Raji (cell line): ENCODE data around the gene HIVEP3.

Experiments
- POLR2A ChIP-seq: IDR thresholded peaks from 2 replicates; pipeline ENCODE4 v1.6.1; 2011; ENCODE audit warnings: low read depth, low read length, control low read depth; ENCODE audit not compliant: insufficient read depth

Gene HIVEP3

DNA sequence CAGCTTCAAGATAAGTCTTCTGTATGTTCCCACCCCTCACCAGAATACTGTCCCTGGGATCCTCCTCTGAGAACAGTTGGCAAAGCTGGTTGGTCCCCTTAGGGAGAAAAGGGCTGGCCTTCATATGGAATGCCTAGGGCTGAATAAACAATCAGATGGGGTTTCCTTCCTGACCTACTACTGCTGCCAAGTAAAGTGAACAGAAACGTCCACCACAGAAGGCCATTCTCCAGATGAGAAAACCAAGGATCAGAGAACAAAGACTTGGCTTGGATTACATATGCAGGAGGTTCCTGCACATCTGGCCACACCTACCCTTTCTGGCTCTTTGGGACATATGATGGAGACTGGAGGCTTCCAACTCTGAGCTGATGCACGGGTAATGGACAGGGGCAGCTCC, 194.5 kb downstream of the HIVEP3 start:
- no peak for TF ChIP-seq POLR2A

DNA sequence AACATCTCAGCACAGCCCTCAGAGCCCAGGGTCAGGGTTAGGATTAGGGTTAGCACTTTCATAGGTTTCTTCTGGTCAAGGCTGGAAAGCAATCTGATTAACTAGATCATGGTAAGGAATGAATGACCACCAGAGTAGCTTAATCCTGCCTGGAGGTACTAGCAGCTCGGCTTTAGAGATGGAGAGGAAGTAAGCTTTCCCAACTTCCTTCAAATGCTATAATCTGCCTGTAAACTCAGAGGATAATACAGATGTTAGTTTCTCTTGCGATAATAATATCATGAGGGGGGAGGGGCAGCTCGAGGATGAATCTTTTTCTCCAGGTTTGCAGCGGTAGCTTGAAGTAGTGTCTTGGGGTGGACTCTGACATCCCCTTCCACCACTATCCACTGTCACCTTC, 194.9 kb downstream of the HIVEP3 start:
- no peak for TF ChIP-seq POLR2A

DNA sequence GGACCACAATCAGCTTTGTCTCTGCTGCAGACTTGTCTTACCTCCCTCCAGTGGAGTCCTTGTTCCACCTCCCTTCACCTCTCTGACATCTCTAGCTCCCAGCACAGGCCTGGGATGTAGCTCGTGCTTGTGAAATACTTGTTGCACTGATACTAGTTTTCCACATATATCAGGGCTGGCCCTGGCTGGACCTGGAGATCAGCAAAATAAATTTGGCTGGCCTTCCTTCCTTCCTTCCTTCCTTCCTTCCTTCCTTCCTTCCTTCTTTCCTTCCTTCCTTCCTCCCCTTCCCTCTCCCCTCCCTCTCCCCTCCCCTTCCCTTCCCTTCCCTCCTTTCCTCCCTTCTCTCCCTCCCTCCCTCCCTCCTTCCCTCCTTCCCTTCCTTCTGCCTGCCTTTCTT, 196.5 kb downstream of the HIVEP3 start:
- TF ChIP-seq POLR2A, result no peak

DNA sequence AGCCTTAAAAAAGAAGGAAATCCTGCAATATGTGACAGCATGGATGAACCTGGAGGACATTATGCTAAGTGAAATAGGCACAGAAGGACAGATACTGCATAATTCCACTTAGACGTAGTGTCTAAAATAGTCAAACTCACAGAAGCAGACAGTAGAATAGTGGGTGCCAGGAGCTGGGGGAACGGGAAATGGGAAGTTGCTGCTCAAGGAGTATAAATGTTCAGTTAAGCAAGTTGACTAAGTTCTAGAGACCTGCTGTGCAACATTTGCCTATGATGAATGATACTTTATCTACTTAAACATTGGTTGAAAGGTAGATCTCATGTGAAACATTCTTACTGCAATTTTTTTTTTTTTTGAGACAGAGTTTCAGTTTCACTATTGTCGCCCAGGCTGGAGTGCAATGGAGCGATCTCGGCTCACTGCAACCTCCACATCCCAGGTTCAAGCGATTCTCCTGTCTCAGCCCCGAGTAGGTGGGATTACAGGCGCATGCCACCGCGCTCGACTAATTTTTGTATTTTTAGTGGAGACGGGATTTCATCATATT, 197.8 kb downstream of the HIVEP3 start:
- no peak for TF ChIP-seq POLR2A

DNA sequence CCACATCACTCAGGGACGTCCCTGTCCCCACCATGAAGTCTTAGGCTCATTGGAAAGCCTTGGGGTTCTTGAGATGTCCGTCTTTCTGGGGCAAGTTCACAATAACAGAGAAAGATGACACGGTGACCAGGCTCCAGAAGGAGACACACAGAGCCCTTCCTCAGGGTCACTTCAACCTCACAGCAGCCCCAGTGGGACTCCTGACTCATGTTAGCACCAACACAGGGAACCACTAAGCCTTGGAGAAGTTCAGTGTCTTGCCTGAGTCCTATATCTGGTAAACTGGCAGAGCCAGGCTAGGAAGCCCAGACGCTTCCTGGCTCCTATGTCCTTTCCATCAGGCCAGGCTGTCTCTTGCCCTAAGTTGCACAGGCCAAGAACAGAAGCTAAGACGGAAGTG, 199.1 kb downstream of the HIVEP3 start:
- no peak for TF ChIP-seq POLR2A

DNA sequence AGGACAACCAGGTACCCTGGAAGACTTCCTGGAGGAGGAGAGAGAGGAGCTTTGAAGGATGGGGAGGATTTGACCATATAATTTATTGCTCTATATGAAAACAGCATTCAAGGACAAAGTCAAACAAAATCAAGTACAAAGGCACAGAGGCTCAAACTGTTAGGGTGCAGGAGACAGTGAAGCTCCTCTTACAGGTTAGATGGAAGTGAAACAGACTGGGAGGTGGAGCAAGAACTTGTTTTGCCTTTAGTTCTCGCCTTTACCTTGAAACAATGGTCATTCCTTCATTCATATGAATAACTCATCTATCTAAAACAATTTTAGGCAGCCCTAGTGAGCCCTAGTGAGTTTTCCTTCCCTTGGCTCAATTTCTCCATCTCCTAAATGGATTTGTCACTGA, 199.6 kb downstream of the HIVEP3 start:
- TF ChIP-seq POLR2A, result no peak

DNA sequence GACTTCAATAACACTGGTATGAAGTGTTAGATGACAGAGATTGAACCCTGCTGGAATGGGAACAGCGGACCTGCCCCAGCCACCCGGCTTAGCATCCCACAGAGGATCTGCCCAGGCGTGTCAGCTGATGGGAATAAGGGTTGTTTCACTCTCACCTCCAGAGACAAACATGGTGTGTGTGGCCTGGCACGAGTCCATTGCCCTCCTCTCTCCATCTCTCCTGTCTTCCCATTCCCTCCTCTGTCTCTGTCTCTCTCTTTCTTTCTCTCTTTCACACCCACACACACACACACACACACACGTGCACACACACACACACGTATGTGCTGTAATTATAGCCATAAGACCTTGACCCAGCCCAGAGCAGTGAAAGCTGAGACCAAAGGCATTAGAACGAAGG, 200.2 kb downstream of the HIVEP3 start:
- no peak for TF ChIP-seq POLR2A

DNA sequence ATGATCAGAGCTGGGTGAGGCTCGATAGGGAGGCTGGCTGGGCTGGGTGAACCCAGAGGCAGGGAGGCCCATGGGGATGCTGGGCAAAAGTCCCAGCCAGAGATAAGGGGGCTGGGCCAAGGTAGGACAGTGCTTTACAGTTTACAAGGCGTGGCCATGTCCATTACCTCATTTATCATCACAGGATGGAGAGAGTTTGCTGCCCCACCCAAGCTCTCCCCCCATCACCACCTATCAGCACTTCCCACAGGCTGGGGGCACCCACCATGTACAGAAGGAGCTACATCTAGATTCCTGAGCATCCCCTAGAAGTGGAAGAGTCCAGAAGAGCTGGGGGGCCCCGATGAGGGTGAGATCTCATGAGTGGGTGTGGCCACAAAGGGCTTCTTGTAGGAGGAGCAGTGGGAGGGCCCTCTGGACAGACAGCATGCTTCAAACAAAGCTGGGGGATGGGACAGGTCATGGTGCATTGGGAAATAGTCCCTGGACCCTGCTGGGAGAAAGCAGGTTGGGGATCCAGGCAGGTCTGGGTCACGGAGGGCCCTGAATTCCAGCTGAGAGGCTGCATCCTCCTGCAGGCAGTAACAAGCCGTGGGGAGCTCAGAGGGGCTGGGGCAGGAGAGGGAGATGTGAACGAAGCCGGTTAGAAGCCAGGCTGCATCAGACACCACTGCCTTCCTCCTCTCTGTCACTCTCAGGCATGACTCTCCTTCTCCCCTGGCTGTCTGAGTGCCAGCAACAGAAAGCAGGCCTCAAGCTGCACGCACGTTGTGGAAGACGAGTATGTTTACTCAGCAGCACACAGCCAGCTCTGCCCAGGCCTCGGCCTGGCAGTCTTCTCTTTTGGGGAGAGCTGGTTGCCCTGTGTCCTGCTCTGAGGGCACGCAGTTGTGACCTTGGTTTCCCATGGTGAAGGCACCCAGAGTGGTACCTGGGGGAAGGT, 202.3 kb downstream of the HIVEP3 start:
- no peak for TF ChIP-seq POLR2A

DNA sequence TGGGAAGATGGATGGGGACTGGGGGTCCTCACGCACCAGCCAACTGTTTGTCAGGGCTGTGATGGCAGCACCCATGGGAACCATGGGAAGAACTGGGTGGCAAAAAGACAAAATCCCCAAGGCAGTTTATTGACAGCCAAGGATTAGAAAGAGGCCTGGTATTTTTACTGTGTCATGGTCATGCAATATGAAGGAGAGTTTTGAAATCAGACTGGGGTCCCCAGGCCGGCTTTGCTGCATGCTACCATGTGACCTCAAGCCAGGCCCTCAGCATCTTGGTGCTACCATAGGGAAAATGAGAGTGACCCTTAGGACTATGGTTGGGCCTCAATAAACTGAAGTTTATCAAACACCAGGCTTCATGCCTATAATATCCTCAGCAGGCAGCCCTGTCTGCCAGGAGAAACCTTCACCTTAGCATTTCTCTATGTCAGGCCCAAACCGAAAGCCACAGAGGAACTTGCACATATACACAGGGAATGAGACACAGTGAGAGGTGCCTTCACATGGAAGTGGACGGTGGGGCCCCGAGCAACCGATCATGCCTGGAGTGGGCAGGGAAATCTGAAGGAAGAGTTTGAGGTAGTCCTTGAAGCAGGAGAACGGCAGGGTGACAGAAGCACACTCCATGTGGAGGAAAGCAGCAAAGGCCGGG, 203.2 kb downstream of the HIVEP3 start:
- no peak for TF ChIP-seq POLR2A

DNA sequence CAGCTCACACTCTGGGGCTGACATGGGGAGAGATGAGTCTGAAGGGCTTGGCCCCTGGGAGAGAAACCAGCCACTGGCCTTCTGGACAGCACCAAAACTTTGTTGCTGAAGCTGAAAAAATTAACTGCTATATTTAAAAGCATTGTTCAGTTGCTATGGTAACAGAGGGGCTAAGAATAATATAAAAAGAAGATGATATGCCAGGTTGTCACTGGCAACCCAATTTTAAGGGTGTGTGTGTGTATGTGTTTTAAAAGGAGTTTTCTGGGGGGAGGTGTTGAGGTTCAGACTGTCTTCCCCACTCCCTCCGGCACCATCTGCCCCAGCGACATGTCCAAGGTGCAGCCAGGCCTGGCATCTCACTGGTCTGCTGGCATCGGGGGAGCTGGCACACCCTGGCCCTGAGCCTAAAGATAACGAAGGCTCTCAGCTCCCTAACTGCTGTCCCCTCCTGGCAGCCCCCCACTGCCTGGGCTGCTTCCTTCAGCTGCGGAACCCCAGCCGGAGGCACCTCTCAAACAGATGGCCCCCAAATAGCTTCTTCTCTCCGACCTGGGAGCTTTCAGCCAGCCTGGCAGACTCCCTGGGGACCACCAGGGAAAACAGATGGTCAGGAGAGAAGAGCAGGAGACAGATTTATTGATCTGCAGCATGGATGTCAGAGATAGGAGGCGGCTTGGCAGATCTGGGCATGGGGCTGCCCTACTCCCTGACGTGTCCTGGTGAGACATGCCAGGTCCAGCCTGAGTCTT, 203.9 kb downstream of the HIVEP3 start:
- no peak for TF ChIP-seq POLR2A

DNA sequence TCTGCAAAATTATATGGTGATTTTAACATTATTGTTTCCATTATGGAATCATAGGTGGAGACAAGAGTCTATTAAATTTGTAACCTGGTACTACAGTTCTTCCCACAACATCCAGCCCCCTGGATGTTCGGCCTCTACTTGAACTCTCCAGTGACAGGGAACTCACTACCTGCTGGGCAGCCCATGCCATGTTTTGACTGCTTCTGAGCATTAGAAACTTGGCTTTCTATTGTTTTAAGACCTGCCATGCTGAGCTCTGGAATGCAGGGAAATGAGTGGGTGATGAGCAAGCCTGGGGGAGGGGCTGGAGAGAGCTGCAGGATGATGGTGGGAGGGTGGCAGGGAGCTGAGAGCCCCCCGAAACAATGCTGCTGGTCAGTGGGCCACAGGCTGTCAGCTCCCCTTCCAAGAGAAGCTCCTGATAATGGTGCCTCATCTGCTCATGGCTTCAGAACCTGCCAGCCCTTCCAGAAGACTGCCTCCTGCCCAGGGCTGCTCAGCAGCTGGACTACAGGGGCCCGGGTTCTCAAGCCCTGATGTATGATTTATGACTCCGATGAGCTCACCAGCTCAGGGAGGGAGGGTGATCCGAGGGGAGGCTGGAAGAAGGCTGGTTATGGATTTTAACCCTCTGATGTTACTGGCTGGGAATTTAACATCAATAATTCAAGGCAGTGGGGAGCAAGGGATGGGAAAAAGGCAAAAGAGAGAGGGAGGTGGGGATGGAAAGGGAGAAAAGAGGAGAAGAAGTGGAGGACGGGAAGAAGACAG, 205.0 kb downstream of the HIVEP3 start:
- no peak for TF ChIP-seq POLR2A

DNA sequence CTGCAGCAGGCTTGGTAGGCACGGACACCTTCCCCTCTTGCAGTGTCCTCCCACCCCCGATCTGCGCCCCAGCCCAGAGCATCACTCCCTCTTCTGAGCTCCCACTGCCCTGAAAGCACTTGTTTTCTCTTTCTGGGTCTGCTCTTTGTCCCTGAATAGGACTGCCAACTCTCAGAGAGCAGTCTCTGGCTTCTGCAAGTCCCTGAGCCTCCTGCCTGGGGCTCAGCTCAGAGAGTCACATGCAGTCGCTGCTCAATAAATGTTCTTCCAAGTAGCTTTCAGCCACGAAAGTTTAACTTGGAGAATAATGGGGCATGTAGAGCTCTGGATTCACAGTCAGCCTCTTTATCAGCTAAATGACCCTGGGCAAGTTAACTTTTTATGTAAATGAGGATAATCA, 205.6 kb downstream of the HIVEP3 start:
- no peak for TF ChIP-seq POLR2A

DNA sequence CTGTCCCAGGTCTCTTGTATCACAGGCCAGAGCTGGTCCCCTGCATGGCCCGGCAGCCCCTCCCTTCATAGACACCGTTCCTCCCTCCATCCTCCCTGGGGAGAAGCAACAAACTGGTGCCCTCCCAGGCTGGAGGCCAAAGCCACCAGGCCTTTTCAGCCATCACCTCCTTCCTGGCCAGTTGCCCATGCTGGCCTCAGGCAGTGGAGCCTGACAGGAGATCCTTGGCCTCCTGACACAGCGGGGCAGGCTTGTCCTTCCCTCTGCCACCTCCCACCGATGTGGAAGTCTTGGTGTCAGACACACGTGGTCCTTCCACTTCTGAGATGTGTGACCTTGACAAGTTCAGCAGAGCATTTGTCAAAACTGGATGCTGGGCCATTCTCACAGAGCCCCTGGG, 206.0 kb downstream of the HIVEP3 start:
- no peak for TF ChIP-seq POLR2A

DNA sequence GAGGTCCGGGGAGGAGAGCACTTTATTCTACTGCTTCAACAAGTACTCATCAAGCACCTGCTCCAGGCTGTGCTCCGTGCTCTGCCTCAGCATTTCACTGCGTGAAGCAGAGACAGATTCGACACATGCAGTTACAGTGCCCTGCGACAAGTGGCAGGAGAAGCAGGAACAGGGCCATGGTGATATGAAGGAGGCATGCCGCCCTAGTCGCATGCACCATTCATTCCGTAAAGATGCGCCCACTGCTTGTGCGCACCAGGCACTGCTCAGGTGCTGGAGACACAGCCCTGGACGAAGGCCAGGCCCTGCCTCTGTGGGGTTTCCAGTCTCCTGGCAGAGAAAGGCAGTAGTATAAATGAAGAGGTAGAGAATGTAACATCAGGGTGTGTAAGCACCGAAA, 206.6 kb downstream of the HIVEP3 start:
- no peak for TF ChIP-seq POLR2A

DNA sequence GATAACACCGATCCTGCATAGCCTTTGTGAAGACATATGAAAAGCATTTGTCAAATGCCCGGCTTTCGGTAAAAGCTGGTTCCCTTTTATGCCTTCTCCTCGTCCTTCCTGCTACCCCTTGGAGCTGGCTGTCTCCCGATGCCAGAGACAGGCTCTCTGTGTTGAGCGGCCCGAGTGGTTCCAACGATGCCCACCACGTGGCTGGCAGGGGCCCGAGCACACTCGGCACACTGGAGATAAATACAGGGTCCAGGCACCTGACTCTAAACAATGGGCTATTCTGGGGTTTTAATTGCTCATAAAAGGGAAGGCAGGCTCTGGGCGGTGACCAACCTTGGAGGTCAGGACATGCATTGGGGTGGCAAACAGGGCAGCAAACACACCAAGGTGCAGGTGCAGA, 207.1 kb downstream of the HIVEP3 start:
- TF ChIP-seq POLR2A, result no peak
